GM12878 (cell line): Measurements from ENCODE around the gene ORAI1. TPM values are rescaled to one million over a fixed set of nuclear protein-coding genes. Genes with fewer than 3 reads are reported as not detected.

Source experiments
- ESRRA ChIP-seq: IDR thresholded peaks from 2 replicates; pipeline ENCODE4 v1.6.1; 2012; ENCODE audit warnings: mild to moderate bottlenecking, low read length, improper control_type of control experiment
- IKZF1 ChIP-seq: fragments of 450-650 bp; conservative IDR thresholded peaks from 2 replicates; pipeline ENCODE4 v1.6.1; 2017; ENCODE audit warnings: antibody characterized with exemption, mild to moderate bottlenecking
- JUNB ChIP-seq: IDR thresholded peaks from 2 replicates; pipeline ENCODE4 v1.6.1; 2016; ENCODE audit warnings: antibody characterized with exemption, mild to moderate bottlenecking
- MTA2 ChIP-seq: fragments of 450-650 bp; IDR thresholded peaks from 2 replicates; pipeline ENCODE4 v1.6.1; 2016; ENCODE audit warnings: low read depth, mild to moderate bottlenecking, moderate library complexity
- MYC ChIP-seq: IDR thresholded peaks from 2 replicates; pipeline ENCODE4 v1.6.1; 2011; ENCODE audit warnings: mild to moderate bottlenecking, low read length, moderate library complexity, inconsistent platforms; ENCODE audit not compliant: insufficient read depth, insufficient replicate concordance, insufficient read length, severe bottlenecking
- NR2C2 ChIP-seq: IDR thresholded peaks from 2 replicates; pipeline ENCODE4 v1.6.1; 2011; ENCODE audit warnings: borderline replicate concordance, low read depth; ENCODE audit not compliant: control insufficient read depth, insufficient read length
- RAD21 ChIP-seq: IDR thresholded peaks from 2 replicates; pipeline ENCODE4 v1.6.1; 2011; ENCODE audit warnings: mild to moderate bottlenecking, low read depth, low read length, moderate library complexity; ENCODE audit not compliant: insufficient read depth
- SIX5 ChIP-seq: IDR thresholded peaks from 2 replicates; pipeline ENCODE4 v1.6.1; 2011; ENCODE audit warnings: mild to moderate bottlenecking, low read depth, low read length, moderate library complexity; ENCODE audit not compliant: severe bottlenecking
- SMC3 ChIP-seq: IDR thresholded peaks from 2 replicates; pipeline ENCODE4 v1.6.1; 2011; ENCODE audit warnings: low read length, improper control_type of control experiment, borderline replicate concordance
- SP1 ChIP-seq: IDR thresholded peaks from one replicate; pipeline ENCODE4 v1.6.1; 2011; ENCODE audit warnings: low read depth, low read length
- TBL1XR1 ChIP-seq: IDR thresholded peaks from 2 replicates; pipeline ENCODE4 v1.6.1; 2012; ENCODE audit warnings: low read depth, low read length, improper control_type of control experiment
- ZSCAN29 ChIP-seq: fragments of 450-650 bp; IDR thresholded peaks from 2 replicates; pipeline ENCODE4 v1.6.1; 2017; ENCODE audit warnings: mild to moderate bottlenecking, moderate library complexity
- polyA plus RNA-seq, 11 experiments: library from polyadenylated mRNA; depleted of rRNA in 4 of 11; unstranded in 6 of 11; stranded (reverse) in 5 of 11; fragments of >200 nt; fragmentation: Nextera tagmentation in 4 of 11; fragmentation: Illumina TruSeq in 1 of 11; extraction: Ambion mirVana in 4 of 11; extraction: Trizol in 1 of 11; gene quantifications; 1 replicate in 1 of 11; 2 replicates in 10 of 11; pipeline versions ENCODE4 v1.2.1 to v1.2.3, GENCODE V29; 2011 to 2016; ENCODE audit warnings: inconsistent platforms in 2 of 11, missing spikeins in 2 of 11, low read depth in 1 of 11
- total RNA-seq, 4 experiments: library from RNA; depleted of rRNA in 3 of 4; stranded (reverse); fragments of >200 nt in 3 of 4; fragmentation: Illumina TruSeq in 1 of 4; extraction: Trizol in 1 of 4; gene quantifications; 2 replicates each; pipeline versions ENCODE4 v1.2.1 to v1.2.3, GENCODE V29; 2013 to 2021
- TF ChIP-seq, protein P1 (sequence below): IDR thresholded peaks from 2 replicates; pipeline ENCODE4 v1.6.1; 2011; ENCODE audit warnings: borderline replicate concordance, low read depth, mild to moderate bottlenecking, moderate library complexity, low read length; ENCODE audit not compliant: insufficient read depth, poor library complexity, severe bottlenecking

The ORAI1 gene
- total and polyA plus RNA-seq, 10 of the 15 experiments (the other 5 are each of a cell fraction or from before 2014, with no cell fraction given), result 5.5 to 33.1 (median 11.8) TPM

DNA sequence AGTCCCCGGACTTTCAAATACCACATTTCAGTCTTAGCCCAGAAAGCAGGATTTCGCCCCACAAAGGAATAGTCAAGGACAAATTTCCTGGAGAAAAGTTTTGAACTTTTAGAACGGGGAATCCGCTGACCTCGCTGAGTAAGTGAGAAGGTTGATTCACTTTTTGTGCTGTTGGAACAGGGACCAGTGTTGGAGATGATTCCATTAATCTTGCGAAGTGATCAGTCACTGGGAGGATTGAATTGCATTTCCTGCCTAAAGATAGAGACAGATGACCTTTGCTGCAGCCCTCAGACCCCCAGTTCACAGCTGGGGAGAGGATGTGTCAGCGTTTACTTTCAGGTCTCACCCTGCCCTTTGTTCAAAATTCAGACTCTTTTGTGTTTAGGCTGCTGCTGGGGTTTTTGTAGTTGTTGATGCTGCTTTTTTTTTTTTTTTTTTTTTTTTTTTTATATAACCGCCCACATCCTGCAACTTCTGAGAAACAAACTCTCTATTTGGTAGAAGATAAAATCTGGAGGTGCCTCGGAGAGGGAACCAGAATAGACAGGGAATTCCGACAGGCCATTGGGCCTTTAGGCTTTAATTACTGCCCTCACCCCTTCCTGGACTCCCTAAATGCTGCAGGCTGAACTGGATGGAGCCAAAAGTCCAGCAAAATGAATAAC, 35.7 kb upstream of the ORAI1 start (continued):
- no peak for TF ChIP-seq ZSCAN29
- TF ChIP-seq IKZF1, result peak; percentile 46; the same call in 1 of the 2 replicates
- no peak for TF ChIP-seq SIX5
- TF ChIP-seq, protein P1, sequence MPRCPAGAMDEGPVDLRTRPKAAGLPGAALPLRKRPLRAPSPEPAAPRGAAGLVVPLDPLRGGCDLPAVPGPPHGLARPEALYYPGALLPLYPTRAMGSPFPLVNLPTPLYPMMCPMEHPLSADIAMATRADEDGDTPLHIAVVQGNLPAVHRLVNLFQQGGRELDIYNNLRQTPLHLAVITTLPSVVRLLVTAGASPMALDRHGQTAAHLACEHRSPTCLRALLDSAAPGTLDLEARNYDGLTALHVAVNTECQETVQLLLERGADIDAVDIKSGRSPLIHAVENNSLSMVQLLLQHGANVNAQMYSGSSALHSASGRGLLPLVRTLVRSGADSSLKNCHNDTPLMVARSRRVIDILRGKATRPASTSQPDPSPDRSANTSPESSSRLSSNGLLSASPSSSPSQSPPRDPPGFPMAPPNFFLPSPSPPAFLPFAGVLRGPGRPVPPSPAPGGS, result no peak
- peak; percentile 11; the same call in 1 of the 2 replicates for TF ChIP-seq SMC3
- TF ChIP-seq MYC, result no peak
- TF ChIP-seq ESRRA, result no peak
- peak; percentile 43 for TF ChIP-seq SP1
- no peak for TF ChIP-seq RAD21
- no peak for TF ChIP-seq MTA2
- no peak; the same call in 1 of the 2 replicates for TF ChIP-seq TBL1XR1
- TF ChIP-seq NR2C2, result no peak
- TF ChIP-seq JUNB, result peak; percentile 40
